IPS DF 4.7 (cell line): ENCODE measurements around the gene WIPI1.
"Not testable (repeated sequence)": the region's sequence is repeated elsewhere in the genome, so short reads cannot be mapped to it uniquely, and the experiment has no call there.

Experiments used
- DNase-seq: peaks from one replicate; pipeline ENCODE4 v3.0.0-alpha.2; 2013; ENCODE audit warnings: low spot score; ENCODE audit errors: extremely low read depth

Gene WIPI1, protein sequence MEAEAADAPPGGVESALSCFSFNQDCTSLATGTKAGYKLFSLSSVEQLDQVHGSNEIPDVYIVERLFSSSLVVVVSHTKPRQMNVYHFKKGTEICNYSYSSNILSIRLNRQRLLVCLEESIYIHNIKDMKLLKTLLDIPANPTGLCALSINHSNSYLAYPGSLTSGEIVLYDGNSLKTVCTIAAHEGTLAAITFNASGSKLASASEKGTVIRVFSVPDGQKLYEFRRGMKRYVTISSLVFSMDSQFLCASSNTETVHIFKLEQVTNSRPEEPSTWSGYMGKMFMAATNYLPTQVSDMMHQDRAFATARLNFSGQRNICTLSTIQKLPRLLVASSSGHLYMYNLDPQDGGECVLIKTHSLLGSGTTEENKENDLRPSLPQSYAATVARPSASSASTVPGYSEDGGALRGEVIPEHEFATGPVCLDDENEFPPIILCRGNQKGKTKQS

DNA sequence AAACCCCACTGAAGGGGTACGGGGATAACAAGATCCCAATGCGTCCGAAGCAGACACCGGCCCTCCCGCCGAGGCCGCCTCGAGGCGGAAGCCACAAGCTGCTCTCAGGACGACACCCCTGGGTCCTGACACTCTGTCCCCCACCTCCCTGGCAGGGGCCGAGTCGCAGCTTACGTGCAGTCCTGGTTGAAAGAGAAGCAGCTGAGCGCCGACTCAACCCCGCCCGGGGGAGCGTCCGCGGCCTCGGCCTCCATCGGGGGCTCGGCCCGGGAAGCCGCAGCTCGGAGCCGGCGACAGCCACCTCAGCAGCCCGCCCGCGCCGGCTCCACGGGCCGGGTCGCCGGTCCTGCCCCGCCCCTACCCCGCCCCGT, at the start of gene WIPI1:
Gene WIPI1, minus strand, starts transcription at position 329 of the 371 bp plus-strand sequence. Its CDS starts 75 bp downstream, at position 254.
- no peak for DNase-seq

DNA sequence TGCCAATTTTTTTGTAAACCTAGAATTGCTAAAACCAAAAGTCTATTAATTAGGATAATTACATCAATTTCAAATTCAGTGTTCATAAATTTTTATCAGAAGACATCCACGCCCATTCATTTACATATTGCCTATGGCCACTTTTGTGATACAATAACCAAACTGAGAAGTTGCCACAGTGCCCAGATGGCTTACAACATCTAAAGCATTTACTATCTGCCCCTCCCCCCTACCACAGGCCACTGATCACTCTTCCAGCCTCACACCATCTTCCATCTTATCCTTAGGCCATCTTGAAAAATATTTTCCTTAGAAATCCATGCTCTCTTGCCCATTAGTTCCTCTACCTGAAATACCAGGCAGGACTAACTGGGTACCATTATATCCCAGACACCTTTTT, 48.7 kb upstream of the WIPI1 start:
- no peak for DNase-seq

DNA sequence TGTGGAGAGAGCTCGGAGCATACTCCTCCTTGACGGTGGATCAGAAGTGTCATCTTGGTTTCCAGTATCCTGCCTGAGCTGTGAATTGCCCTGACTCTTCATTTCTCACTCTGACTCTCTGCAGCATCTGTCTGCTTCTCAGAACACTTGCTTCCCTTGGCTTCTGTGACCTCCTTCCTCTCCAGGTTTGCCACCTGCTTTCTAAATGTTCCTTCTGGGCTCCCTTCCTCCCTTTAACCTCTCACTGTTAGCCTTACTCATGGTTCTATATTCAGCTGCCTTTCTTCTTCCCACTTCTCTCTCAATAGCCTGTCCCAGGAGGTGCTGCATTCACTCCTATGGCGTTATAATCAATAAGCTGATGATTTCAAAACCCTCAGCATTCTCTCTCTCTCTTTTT, 43.8 kb upstream of the WIPI1 start:
- DNase-seq, result no peak

DNA sequence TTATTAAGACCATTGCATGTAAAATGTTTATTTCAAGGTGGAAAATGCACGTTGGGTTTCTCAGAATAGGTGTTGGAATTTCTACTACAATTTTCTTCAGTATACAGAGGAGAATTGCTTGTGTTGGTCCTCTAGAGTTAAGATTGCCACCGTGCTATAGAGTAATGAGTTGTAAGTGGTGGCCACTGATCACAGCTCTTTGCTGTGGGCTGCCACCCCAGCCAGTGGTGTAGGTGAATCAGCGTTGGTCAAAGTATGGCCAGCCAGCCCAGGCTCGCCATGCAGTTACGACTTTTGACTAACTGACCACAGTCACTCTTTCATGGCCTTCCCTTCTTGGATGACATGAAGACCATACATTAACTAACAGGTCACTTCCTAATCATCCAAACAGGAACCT, 42.3 kb upstream of the WIPI1 start:
- no peak for DNase-seq

DNA sequence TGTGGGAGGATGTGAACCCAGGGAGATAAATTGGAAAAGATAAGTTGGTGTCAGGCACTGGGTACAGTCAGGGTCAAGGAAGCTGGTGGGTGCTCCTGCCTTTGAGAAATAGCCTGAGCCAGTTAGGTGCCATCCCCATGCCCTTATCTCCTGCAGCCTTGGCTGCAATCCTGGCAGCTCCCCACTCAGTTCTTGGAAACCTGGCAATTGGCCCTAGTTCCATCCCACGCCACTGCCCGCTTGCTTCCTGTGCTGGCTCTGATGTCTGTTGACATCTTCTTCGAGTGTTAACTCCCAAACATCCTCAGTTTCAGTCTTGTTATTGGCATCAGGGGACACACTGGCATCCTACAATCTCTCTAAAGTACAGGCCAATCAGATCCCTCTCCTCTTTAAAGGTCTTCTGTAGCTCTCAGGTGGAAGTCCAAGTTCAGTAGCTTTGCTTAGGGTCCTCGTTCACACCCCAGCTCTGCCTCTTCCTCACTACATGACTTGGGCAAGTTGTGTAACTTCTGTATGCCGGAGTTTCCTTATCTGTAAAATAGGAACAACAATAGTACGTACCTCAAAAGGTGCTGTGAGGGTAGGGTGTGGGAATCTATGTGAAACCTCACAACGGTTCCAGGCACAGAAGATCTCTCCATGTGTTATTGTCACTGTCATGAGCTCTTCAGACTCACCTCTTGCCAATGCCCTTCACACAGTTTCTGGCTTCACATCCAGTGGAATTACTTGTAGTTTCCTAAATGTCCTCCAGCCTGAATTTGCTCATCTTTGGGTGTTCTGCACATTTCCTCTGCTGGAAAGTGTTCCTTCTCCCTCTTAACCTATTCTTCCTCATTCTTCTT, 41.4 kb upstream of the WIPI1 start:
- no peak for DNase-seq

DNA sequence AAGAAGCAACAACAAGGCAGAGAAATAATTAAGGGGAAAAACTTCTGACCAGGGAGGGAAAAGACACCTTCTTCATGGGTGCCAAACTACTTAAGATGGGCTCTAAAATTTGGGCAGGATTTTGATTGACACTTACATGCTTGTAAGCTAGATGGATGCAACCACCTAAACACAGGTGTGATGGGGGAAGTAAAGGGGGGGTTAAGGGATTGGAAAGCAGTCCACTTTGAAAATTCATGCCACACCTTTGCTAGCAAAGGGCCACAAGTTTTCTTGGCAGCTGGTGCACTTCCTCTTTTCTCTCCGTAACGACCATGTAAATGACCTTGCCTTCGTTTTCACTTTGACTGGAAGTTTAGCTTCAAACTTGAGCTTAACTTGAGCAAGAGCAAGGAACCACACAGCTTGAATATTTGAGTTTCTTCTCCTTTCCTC, 40.6 kb upstream of the WIPI1 start:
- DNase-seq, result no peak

DNA sequence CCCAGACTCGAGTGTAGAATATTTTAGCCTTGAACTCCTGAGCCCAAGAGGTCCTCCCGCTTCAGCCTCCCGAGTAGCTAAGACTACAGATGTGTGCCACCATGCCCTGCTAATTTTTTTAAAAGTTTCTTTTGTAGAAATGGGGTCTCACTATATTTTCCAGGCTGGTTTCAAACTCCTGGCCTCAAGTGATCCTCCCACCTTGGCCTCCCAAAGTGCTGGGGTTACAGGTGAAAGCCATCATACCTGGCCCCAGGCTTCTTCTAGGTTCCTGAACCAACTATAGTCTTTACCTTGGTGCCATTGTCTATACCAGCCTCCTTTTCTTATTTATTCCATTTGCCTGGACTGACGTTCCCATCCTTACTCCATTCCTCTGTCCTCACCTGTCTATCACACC, 37.8 kb upstream of the WIPI1 start:
- DNase-seq, result no peak

DNA sequence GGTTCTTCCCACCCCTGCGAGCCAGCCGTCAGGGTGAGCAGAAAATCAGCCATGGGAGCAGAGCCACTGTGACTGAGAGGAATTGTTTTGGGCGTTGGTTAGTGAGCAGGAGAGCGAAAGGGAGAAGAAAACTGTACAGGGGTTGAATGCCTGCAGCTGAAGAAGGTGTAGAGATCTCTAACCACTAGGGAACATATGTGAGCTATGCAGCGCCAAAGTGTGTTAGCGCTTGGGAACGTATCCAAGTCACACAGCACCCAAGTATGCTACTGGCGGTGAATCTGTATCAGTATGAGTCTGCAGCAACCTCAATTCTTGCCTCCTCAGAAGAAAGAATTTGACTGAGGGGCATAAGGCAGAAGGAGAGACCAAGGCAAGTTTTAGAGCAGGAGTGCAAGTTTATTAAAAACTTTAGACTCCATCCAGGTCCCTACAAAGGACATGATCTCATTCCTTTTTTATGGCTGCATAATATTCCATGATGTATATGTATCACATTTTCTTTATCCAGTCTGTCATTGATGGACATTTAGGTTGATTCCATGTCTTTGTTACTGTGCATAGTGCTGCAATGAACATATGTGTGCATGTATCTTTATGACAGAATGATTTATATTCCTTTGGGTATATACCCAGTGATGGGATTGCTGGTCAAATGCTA, 35.2 kb upstream of the WIPI1 start:
- not testable (repeated sequence) for DNase-seq

DNA sequence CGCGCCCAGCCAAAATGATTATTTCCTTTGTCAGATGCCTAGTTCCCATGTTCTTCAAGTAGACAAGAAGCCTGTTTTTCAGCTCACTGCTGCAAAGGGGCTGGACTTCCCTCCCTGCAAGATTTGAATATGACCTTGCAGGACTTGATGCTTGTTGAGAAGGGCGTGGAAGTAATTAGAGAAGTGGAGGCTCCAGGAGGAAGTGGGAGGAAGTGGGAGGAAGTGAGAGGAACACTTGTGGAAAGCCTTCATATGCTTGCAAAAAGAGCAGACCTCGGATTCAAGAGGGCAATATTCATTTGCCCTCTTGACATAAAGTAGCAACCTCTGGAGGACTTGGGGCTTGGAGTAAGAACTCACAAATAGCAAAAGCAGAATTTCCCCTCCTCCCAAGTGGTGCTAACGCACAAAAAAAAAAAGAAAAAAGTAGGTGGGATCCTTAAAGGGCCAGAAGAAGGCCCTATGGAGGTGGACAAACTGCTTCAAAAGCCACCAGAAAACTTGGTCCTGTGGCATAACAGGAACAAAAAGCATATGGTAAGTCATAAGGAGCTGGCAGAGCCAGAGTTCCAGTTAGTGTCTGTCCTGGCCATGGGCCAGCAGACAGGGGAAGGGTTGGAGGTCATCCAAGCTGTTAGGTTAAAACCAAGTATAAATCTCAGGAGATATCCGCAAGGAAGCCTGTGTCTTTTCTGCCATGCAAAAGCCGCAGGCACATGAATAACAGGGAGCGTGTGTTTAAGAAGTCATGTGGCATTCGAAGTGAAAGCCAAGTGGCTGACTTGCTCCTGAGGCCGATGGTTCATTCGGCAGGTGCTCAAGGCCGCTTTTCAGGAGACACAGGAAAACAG, 34.3 kb upstream of the WIPI1 start:
- DNase-seq, result no peak

DNA sequence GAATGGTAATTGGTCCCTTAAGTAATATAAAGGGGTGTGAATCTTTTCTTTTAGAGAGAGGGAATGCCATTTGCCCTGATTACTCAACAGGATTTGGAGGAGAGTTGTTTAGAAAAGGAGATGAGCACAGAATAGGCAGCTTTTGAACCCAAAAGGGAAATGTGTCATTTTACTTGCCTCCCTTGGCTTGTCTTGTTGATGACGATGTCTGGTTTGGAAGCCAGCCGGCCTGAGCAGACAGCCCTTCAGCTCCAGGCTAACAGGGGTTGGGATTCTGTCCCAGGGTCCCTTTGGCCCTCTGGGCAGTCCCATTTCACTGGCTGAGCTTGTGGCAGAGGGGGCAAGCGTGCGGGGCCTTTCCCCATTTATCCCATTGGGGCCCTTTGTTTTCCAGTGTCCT, 32.6 kb upstream of the WIPI1 start:
- no peak for DNase-seq

DNA sequence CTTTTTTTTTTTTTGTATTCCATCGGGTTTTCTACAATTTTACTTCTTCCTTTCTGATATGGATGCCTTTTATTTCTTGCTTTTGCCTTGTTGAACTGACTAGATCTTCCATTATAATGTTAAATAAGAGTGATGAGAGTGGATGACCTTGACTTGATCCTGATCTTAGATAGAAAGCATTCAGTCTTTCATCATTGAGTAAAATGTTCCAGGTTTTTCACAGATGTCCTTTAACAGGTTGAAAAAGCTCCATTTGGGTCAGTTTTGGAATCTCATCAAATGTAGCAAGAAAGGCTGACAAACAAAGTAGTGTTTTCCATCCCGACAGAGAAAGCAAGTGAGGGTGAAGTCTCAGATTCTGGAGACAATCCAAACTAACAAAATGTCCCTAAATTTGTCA, 27.2 kb upstream of the WIPI1 start:
- DNase-seq, result no peak

DNA sequence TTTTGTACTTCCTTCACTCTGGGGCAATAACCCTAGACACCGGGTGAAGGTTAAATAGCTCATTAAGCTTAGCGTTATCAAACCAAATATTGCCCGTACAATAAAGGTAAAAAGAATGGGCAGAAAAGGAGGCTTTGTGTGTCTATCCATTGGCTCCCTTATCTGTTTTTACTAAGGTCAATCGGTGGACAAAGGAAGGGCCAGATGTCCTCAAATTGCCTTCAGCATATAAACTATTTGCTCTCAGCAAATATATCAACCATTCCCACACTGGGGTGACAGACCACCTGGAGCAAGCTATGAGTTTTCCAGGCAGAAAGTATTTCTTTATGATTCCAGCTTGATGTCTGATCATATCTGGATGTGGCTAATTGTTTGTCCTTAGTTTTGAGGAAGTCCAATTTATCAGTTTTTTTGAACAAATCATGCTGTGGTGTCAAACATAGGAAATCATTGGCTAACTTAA, 25.3 kb upstream of the WIPI1 start:
- no peak for DNase-seq

DNA sequence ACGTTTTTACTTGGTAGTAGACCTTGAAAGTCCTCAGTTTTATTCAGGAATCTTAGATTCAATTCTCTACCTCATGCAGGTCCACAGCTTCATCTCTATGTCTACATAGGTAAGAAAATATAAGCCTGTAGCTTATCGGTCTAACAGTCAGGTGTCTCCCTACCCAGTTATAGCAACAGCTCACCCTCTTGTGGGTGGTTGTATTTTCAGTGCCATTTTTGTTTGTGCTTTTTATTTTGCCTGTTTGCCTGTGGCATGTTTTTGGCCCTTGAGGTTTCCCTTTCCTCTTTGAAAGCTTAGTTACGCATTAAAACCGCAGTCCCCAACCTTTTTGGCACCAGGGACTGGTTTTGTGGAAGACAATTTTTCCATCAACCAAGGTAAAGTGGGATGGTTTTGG, 23.6 kb upstream of the WIPI1 start:
- DNase-seq, result no peak

DNA sequence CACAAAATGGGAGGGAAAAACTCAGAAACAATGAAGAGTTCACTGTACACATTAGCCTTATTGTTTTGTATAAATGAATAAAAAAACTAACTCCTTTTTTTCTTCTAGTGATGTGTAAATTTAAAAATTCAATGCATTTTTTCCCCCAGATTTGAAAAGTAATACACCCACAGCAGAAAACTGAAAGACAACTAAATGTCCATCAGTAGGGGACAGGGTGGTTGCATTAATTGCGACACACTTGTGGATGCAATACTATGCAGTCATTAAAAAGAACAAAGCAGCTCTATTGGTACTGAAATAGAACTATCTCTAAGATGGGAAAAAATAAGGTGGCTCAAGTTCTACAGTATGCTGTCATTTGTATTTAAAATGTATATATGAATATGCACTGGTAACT, 13.7 kb upstream of the WIPI1 start:
- DNase-seq, result no peak

DNA sequence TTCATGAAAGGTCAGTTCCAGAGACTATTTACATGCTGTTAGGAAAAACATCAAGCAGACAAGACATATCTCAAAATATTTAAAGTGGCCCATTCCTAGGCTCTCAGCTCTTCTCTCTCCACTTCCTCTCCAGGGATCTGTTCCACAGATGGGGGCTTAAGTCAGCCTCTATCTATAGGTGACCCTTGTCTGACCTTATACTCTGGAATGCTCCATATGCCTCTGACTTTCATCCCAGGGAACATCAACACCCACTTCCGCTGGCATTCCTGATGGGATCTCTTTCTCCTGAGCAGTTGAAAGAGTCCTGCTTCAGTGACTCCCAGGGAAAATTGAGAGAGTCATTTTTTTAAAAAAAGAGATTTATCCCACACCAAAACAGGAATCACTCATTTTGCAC, 11.5 kb upstream of the WIPI1 start:
- no peak for DNase-seq

DNA sequence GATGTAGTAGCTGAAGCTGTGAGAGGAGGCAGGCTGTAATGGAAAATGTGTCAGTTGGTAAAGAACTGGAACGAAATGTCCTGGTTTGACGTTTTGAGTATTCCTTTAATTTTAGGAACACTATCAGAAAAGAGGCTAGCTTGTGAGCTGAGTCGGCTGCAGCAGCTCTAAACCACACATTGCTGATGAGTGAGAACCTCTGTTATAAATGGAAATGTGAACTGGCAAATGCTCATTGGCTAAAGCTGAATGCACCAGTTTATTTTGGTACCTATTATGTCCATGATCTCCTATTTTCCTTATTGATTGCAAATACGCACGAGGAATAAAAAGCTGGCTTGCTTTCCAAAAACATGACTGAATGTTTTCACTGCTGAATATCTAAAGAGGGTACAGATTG, 11.0 kb upstream of the WIPI1 start:
- DNase-seq, result no peak

DNA sequence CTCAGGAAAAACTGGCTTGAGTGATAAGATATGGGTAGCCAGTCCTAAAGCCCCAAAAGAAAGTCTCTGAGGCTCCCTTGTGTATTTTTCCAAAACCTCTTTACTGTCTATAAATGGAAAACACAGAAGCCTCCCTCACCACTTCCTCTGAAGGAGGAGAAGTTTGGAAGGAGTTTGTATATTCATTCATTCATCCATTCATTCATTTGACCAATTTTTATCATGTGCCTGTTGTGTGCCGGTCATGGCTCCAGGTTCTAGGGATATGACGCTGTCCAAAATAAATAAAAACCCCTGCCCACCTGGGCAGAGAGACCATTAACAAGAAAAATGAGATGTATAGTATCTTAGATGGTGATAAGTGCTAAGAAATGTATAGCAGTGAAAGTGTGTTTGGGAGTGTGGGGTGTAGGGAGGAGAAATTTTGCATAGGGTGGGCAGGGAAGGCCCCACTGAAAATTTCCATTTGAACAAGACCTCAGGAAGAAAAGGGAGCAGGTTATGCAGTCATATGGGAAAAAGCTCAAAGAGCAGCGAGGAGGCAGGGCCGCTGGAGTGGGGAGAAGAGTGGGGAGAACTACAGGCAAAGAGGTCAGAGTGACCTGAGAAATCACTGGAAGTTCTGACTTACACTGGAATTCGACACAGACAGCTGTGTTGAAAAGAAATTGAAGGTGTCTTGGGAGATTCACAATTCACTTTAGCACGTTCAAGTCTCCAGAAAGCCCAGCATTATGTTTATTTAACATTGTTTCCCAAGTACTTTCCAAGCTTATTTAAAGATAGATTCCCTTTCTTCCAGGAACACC, 6.1 kb upstream of the WIPI1 start:
- DNase-seq, result no peak

DNA sequence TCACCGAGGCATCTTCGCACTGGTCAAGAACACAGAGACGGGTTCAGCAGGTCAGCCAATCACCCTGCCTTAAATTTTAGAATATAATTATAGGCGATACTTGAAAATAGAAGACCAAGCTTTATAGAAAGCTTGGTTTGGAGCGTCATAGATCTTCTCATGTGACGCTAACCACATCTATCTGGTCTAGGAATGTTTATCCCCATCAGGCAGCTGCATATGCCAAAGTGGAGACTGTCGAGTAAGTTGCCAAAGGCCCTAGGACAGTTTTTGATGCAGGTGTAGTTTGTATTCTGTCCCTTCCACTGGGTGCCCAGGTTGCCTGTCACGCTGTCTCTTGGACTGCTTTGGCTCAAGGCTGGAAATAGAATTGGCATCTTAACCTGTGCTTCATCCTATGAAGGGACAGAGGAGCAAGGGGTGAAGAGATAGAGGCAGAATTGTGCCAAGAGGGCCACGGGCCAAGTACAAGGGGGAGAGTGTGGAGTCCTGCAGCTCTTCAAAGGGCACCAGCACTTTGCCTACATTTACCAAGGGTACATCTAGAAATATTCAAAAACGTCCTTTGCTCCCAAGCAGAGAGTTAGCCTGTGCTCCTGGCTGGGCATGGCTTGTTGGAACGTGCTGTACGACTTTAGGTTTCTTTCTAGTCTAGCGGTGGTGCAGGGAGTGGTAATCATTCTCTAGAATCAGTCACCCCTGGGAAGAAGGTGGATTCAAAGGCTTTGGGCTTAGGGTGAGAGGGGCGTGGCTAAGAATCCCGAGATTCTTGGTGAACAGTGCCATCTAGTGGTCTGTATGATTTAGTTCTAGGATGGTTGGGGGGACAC, 5.3 kb upstream of the WIPI1 start:
- DNase-seq, result peak; percentile 79

DNA sequence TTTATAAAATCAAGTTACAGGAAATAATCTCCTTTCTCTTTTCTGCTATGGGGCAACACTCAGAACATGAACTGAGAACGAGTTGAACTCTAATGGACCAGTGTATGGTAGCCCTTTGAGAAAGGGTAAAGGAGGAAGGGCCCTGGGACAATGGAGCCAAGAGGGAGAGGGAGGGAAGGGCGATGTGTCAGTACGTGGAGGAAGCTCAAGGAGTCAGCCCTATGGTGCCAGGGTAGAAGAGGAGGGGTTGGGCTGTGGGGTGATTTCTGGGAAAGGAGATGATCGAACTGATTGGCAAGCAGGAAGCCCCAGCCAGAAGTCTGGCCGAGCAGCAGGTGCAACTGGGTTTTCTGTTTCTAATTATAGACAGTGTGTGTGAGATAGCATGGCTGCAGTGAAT, 4.3 kb upstream of the WIPI1 start:
- DNase-seq, result no peak
